Peyer's patch (tissue), 4 donors: Measurements from ENCODE around the gene FCSK. TPM values are rescaled to one million over a fixed set of nuclear protein-coding genes. Genes with fewer than 3 reads are reported as not detected.

Experiments used
- DNase-seq, 3 donors: peaks; one replicate each; pipeline ENCODE4 v3.0.0-alpha.2; 2017 to 2019
- H3K27ac ChIP-seq, 4 donors: fragments of 200-600 bp; sonication (generic); one replicate each; pipeline ENCODE4 v1.5.1; 2016 to 2019
- H3K27me3 ChIP-seq, 2 donors: fragments of 200-600 bp; sonication (generic); one replicate each; pipeline ENCODE4 v1.5.1; 2019
- H3K36me3 ChIP-seq, 3 donors: fragments of 200-600 bp; sonication (generic); one replicate each; pipeline ENCODE4 v1.5.1; 2016 to 2019
- H3K4me1 ChIP-seq, 4 donors: fragments of 200-600 bp; sonication (generic); one replicate each; pipeline ENCODE4 v1.5.1; 2016 to 2019
- H3K4me3 ChIP-seq, 4 donors: fragments of 200-600 bp; sonication (generic); 1 replicate in 3 of 4; 2 replicates in 1 of 4; pipeline ENCODE4 v1.5.1; 2016 to 2019; ENCODE audit warnings: mild to moderate bottlenecking in 1 of 4
- H3K9me3 ChIP-seq, 4 donors: fragments of 200-600 bp; sonication (generic); one replicate each; pipeline ENCODE4 v1.5.1; 2016 to 2019; ENCODE audit warnings: mild to moderate bottlenecking in 1 of 4
- CTCF ChIP-seq, 6 experiments: fragments of 450-650 bp in 4 of 6; fragments of 200-600 bp in 2 of 6; sonication (generic) in 1 of 6; IDR thresholded peaks; one replicate each; pipeline ENCODE4 v1.5.1; 2017 to 2019; ENCODE audit warnings: antibody characterized with exemption in 6 of 6, mild to moderate bottlenecking in 3 of 6, moderate library complexity in 1 of 6
- POLR2A ChIP-seq, 2 donors: fragments of 450-650 bp; IDR thresholded peaks; one replicate each; pipeline ENCODE4 v1.5.1; 2017; ENCODE audit warnings: antibody characterized with exemption in 2 of 2, mild to moderate bottlenecking in 2 of 2, moderate library complexity in 2 of 2
- total RNA-seq, 4 donors: library from RNA; depleted of rRNA; stranded (reverse); fragments of >200 nt; gene quantifications; one replicate each; pipeline ENCODE4 v1.1.0, GENCODE V29; 2016

FCSK gene
- total RNA-seq, 4 donors from 2014 or later, result 32.2 to 127 (median 52.9) TPM

GRCh38 chr16:70429888-70430666 is 24.3 kb upstream of the FCSK start:
- Histone ChIP-seq H3K4me1 (peaks cover 13 to 79% (median 52%) of the 10 kb centered on the region in 4 donors), H3K9me3 (no peaks in the 10 kb centered on the region), H3K36me3 (no peaks in the 10 kb centered on the region), H3K27ac (peak overlapping the region; percentile 61 to 77 (median 71)), H3K4me3 (no peak overlapping the region), H3K27me3 (no peaks in the 10 kb centered on the region)
- peak in 1 of 3 donors; percentile 40 for DNase-seq
- TF ChIP-seq CTCF (IDR thresholded peaks at IDR 0.05) (no peak), POLR2A (IDR thresholded peaks at IDR 0.05) (no peak)

- H3K27ac ChIP-seq, result peak overlapping the region; percentile 61 to 77 (median 71)
- no peaks in the 10 kb centered on the region for H3K27me3 ChIP-seq
- H3K36me3 ChIP-seq, result no peaks in the 10 kb centered on the region
- H3K4me3 ChIP-seq, result no peak overlapping the region
- DNase-seq, result peak in 2 of 3 donors; percentile 77 to 81
- no peaks in the 10 kb centered on the region for H3K9me3 ChIP-seq
- peaks cover 13 to 79% (median 52%) of the 10 kb centered on the region in 4 donors for H3K4me1 ChIP-seq
- TF ChIP-seq CTCF (IDR thresholded peaks at IDR 0.05) (no peak), POLR2A (IDR thresholded peaks at IDR 0.05) (no peak)
Measured at GRCh38 chr16:70430667-70431536, 23.5 kb upstream of the FCSK start.

GRCh38 chr16:70432356-70432722 is 22.1 kb upstream of the FCSK start:
- H3K27ac ChIP-seq, result peak overlapping the region in 3 of 4 donors; percentile 32 to 77 (median 47)
- no peaks in the 10 kb centered on the region for H3K27me3 ChIP-seq
- peaks cover 13 to 83% (median 58%) of the 10 kb centered on the region in 4 donors for H3K4me1 ChIP-seq
- DNase-seq, result no peak
- no peaks in the 10 kb centered on the region for H3K9me3 ChIP-seq
- H3K36me3 ChIP-seq, result no peaks in the 10 kb centered on the region
- TF ChIP-seq CTCF (IDR thresholded peaks at IDR 0.05) (no peak), POLR2A (IDR thresholded peaks at IDR 0.05) (no peak)
- H3K4me3 ChIP-seq, result no peak overlapping the region

GRCh38 chr16:70432723-70433457 is 21.5 kb upstream of the FCSK start:
- Histone ChIP-seq H3K4me1 (peaks cover 13 to 83% (median 57%) of the 10 kb centered on the region in 4 donors), H3K36me3 (no peaks in the 10 kb centered on the region), H3K4me3 (no peak overlapping the region), H3K27ac (peak overlapping the region in 3 of 4 donors; percentile 47 to 77 (median 58)), H3K9me3 (no peaks in the 10 kb centered on the region), H3K27me3 (no peaks in the 10 kb centered on the region)
- TF ChIP-seq CTCF (IDR thresholded peaks at IDR 0.05) (no peak), POLR2A (IDR thresholded peaks at IDR 0.05) (no peak)
- peak in 2 of 3 donors; percentile 69 to 70 for DNase-seq

GRCh38 chr16:70433458-70434103 is 20.8 kb upstream of the FCSK start:
- no peak for DNase-seq
- peak overlapping the region in 3 of 4 donors; percentile 47 to 77 (median 58) for H3K27ac ChIP-seq
- H3K4me1 ChIP-seq, result peaks cover 9 to 77% (median 52%) of the 10 kb centered on the region in 4 donors
- TF ChIP-seq POLR2A (IDR thresholded peaks at IDR 0.05), result no peak
- no peak for TF ChIP-seq CTCF (IDR thresholded peaks at IDR 0.05)
- H3K4me3 ChIP-seq, result no peak overlapping the region
- no peaks in the 10 kb centered on the region for H3K9me3 ChIP-seq
- no peaks in the 10 kb centered on the region for H3K36me3 ChIP-seq
- H3K27me3 ChIP-seq, result no peaks in the 10 kb centered on the region
